Type B pancreatic cell (in vitro differentiated cells): ENCODE measurements around the gene SCRN1. TPM values are rescaled to one million over a fixed set of nuclear protein-coding genes. Genes with fewer than 3 reads are reported as not detected.

ENCODE experiments used
- DNase-seq: peaks from one replicate; pipeline ENCODE4 v3.0.0; 2021; ENCODE audit warnings: mixed read lengths; ENCODE audit not compliant: unreplicated experiment; ENCODE audit errors: extremely low spot score
- H3K27ac Mint-ChIP-seq: 2 replicates; pipeline ENCODE4 v1.8.0; 2021; ENCODE audit warnings: mild to moderate bottlenecking, mixed read lengths
- H3K27me3 Mint-ChIP-seq: 2 replicates; pipeline ENCODE4 v1.8.0; 2021; ENCODE audit warnings: mixed read lengths
- H3K36me3 Mint-ChIP-seq: 2 replicates; pipeline ENCODE4 v1.8.0; 2021; ENCODE audit warnings: mixed read lengths
- H3K4me1 Mint-ChIP-seq: one replicate; pipeline ENCODE4 v1.8.0; 2021; ENCODE audit warnings: mixed read lengths; ENCODE audit not compliant: unreplicated experiment
- H3K4me3 Mint-ChIP-seq: 2 replicates; pipeline ENCODE4 v1.8.0; 2021; ENCODE audit warnings: mild to moderate bottlenecking, mixed read lengths
- H3K9me3 Mint-ChIP-seq: 2 replicates; pipeline ENCODE4 v1.8.0; 2021; ENCODE audit warnings: mixed read lengths
- total RNA-seq: library from RNA; stranded (reverse); gene quantifications from 2 replicates; pipeline ENCODE4 v1.2.1, GENCODE V29; 2021; ENCODE audit warnings: low replicate concordance
- TF ChIP-seq, protein P1 (sequence below): fragments of 200-600 bp; sonication (generic); conservative IDR thresholded peaks from 2 replicates; pipeline ENCODE4 v1.5.0; 2021; ENCODE audit warnings: antibody characterized with exemption, mild to moderate bottlenecking

SCRN1 gene
- total RNA-seq, 1 donor from 2014 or later = 62.7 TPM

DNA sequence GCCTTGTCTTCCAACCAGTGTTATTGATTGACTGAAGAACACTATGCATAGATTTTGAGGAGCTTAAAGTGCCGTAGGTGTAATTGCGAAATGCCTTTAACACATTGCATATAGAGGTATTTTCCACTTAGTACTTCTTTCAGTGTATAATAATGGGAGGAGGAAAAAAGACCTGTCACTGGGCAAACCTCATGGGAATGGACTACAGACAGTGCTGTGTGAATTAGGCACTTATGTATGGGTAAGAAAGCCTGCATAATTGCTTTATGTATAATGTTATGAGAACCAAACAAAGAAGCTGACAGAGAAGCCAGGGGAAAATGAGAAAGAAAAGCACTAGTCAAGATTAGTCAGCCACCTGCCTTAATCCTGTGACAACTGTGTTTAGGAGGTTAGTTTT lies 12.4 kb upstream of the SCRN1 start:
- H3K36me3 Mint-ChIP-seq = no peaks in the 10 kb centered on the region
- TF ChIP-seq, protein P1, sequence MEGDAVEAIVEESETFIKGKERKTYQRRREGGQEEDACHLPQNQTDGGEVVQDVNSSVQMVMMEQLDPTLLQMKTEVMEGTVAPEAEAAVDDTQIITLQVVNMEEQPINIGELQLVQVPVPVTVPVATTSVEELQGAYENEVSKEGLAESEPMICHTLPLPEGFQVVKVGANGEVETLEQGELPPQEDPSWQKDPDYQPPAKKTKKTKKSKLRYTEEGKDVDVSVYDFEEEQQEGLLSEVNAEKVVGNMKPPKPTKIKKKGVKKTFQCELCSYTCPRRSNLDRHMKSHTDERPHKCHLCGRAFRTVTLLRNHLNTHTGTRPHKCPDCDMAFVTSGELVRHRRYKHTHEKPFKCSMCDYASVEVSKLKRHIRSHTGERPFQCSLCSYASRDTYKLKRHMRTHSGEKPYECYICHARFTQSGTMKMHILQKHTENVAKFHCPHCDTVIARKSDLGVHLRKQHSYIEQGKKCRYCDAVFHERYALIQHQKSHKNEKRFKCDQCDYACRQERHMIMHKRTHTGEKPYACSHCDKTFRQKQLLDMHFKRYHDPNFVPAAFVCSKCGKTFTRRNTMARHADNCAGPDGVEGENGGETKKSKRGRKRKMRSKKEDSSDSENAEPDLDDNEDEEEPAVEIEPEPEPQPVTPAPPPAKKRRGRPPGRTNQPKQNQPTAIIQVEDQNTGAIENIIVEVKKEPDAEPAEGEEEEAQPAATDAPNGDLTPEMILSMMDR = no peak
- H3K4me3 Mint-ChIP-seq = no peak overlapping the region
- peaks cover 3% of the 10 kb centered on the region for H3K4me1 Mint-ChIP-seq
- no peak overlapping the region for H3K27ac Mint-ChIP-seq
- H3K9me3 Mint-ChIP-seq = peaks cover 5% of the 10 kb centered on the region
- no peak for DNase-seq
- no peaks in the 10 kb centered on the region for H3K27me3 Mint-ChIP-seq

DNA sequence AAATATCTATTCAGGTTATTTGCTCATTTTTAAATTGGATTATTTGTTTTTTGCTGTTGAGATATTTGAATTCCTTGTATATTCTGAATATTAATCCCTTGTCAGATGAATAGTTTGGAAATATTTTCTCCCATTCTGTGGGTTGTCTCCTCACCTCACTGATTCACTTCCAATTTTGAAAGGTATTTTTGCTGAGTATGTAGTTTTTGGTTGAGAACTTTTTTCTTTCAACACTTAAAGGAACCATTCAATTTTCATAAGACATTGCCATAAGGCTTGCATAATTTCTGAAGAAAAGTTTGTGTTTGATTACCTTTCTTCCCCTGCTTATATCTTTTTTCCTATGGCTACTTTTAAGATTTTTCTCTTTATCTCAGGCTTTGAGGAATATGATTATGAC lies 8.9 kb upstream of the SCRN1 start:
- no peak overlapping the region for H3K4me3 Mint-ChIP-seq
- peaks cover 3% of the 10 kb centered on the region for H3K4me1 Mint-ChIP-seq
- H3K36me3 Mint-ChIP-seq = no peaks in the 10 kb centered on the region
- DNase-seq = no peak
- H3K27me3 Mint-ChIP-seq = no peaks in the 10 kb centered on the region
- H3K9me3 Mint-ChIP-seq = peaks cover 10% of the 10 kb centered on the region
- TF ChIP-seq, protein P1 = no peak
- H3K27ac Mint-ChIP-seq = no peak overlapping the region

DNA sequence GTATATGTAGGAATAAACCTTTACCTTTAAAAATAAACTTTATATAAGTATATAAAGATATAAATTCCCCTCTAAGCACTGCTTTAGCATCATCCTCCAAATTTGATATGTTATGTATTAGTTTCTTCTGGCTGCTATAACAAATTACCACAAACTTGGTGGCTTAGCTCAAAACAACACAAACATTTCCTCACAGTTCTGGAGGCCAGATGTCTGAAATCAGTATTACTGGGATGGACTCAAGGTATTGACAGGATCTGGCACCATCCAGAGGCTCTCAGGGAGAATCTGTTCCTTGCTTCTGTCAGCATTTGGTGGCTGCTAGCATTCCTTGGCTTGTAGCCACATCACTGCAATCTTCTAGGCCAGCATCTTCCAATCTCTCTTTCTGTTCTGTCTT lies 6.7 kb upstream of the SCRN1 start:
- no peaks in the 10 kb centered on the region for H3K36me3 Mint-ChIP-seq
- no peaks in the 10 kb centered on the region for H3K4me1 Mint-ChIP-seq
- no peaks in the 10 kb centered on the region for H3K27me3 Mint-ChIP-seq
- H3K27ac Mint-ChIP-seq = no peak overlapping the region
- no peak overlapping the region for H3K4me3 Mint-ChIP-seq
- DNase-seq = no peak
- TF ChIP-seq, protein P1 = no peak
- H3K9me3 Mint-ChIP-seq = peaks cover 10% of the 10 kb centered on the region

DNA sequence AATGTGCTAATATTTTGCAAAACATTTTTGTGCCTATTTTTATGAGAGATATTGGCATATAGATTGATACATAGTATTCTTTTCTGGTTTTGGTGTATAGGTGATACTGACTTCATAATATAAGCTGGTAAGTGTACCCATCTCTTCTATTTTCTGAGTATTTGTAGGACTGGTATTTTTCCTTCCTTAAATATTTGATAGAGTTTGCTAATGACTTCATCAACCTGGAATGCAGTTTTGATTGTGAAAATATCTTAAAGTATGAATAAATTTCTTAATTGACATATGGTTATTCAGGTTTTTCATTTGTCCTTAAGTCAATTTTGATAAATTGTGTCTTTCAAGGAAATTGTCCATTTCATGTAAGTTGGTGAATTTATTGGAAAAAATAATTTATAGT lies 6.1 kb upstream of the SCRN1 start:
- no peak overlapping the region for H3K27ac Mint-ChIP-seq
- TF ChIP-seq, protein P1 = no peak
- H3K4me3 Mint-ChIP-seq = no peak overlapping the region
- no peak for DNase-seq
- peaks cover 10% of the 10 kb centered on the region for H3K9me3 Mint-ChIP-seq
- no peaks in the 10 kb centered on the region for H3K4me1 Mint-ChIP-seq
- H3K27me3 Mint-ChIP-seq = no peaks in the 10 kb centered on the region
- H3K36me3 Mint-ChIP-seq = no peaks in the 10 kb centered on the region

DNA sequence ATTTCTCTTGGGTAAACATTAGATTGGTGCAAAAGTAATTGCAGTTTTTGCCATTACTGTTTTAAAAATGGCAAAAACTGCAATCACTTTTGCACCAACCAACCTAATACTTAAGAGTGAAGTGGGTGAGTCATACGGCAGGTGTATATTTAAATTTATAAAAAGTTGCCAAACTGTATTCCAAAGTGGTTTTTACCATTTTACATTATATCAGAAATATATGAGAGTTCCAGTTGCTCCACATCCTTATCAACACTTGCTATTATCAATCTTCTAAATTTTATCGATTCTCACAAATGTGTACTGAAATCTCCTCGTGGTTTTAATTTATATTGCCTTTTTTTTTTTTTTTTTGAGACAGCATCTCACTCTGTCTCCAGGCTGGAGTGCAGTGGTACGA lies 3.5 kb upstream of the SCRN1 start:
- peaks cover 5% of the 10 kb centered on the region for H3K4me1 Mint-ChIP-seq

More for the DNA sequence above, 3.5 kb upstream of the SCRN1 start:
- H3K27ac Mint-ChIP-seq = no peak overlapping the region
- H3K27me3 Mint-ChIP-seq = no peaks in the 10 kb centered on the region
- H3K9me3 Mint-ChIP-seq = peaks cover 10% of the 10 kb centered on the region
- H3K4me3 Mint-ChIP-seq = no peak overlapping the region
- DNase-seq = no peak
- TF ChIP-seq, protein P1 = no peak
- no peaks in the 10 kb centered on the region for H3K36me3 Mint-ChIP-seq
